Activated CD4-positive, alpha-beta T cell treated with anti-CD3 and anti-CD28 coated beads, Interleukin-2, amount 10 ng/mL, durations not matched to agents 7 days and 5 days (primary cell): Measurements from ENCODE around the gene ARL14EP. TPM values are rescaled to one million over a fixed set of nuclear protein-coding genes. Genes with fewer than 3 reads are reported as not detected.

Experiments
- CTCF ChIA-PET: fragments of 350-600 bp; sonication (Branson Sonifier 250); formaldehyde crosslinking; loops from one replicate; lab custom pipeline; 2021; ENCODE audit warnings: antibody characterized with exemption; lab: Charles Lee
- POLR2A ChIA-PET: fragments of 350-600 bp; sonication (Branson Sonifier 250); formaldehyde crosslinking; loops from one replicate; lab custom pipeline; 2021; ENCODE audit warnings: antibody characterized with exemption; lab: Charles Lee
- DNase-seq: peaks from one replicate; pipeline ENCODE4 v3.0.0-alpha.2; 2020
- H3K27ac Mint-ChIP-seq: one replicate; pipeline ENCODE4 v1.8.0; 2021; ENCODE audit warnings: mild to moderate bottlenecking, moderate library complexity, mixed read lengths
- H3K27me3 Mint-ChIP-seq: one replicate; pipeline ENCODE4 v1.8.0; 2021; ENCODE audit warnings: mixed read lengths
- H3K36me3 Mint-ChIP-seq: one replicate; pipeline ENCODE4 v1.8.0; 2021; ENCODE audit warnings: low read depth, mixed read lengths
- H3K4me1 Mint-ChIP-seq: one replicate; pipeline ENCODE4 v1.8.0; 2021; ENCODE audit warnings: mixed read lengths
- H3K4me3 Mint-ChIP-seq: one replicate; pipeline ENCODE4 v1.8.0; 2021; ENCODE audit warnings: mild to moderate bottlenecking, moderate library complexity, mixed read lengths
- H3K9me3 Mint-ChIP-seq: one replicate; pipeline ENCODE4 v1.8.0; 2021; ENCODE audit warnings: mixed read lengths
- total RNA-seq, 2 experiments: library from RNA; stranded (reverse); gene quantifications; one replicate each; pipeline ENCODE4 v1.2.3, GENCODE V29; 2021

Gene ARL14EP
- total RNA-seq, result 10 to 100 TPM; 36.5 to 47.6 TPM

DNA sequence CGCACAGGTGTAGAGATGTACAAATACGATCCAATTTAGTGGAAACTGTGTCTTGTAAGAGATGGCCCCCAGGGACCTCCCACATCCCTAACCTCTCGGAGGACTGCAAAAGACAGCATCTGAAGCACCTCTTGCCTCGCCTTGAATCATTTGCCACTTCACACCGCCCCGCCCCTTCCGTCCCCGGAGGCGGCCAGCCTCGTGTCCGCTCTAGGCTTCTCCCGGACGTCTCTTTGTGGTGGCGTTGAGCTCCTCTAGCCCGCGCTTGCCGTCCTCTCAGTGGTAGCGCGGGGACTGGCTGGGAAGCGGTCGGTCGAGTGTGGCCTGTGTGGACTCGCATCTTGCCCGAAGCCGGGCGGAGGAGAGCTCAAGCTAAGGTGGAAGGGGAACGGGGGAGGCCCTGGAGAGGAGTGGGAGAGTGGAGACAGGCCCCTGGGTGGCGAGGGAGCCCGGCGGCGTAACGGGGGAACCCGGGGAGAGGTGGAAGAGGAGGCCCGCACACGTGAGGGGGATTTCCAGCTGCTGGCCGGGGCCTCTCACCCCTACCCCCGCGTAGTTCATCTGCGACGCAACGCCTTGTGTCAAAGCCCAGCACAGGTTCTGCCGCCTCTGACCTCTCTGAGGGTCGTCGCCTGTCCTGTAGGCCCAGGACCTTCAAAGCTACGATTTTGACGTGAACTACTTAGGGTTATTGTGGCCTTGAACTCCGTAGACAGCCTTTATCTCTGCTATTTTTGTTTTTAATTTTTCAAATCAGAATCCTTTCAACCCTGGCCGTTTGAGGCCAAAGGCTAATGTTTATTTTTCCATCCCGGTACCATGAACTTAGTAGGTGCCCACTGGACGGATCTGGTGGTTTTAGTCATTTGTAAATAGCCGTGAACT is at the start of gene ARL14EP:
Gene ARL14EP, plus strand, starts transcription at position 279 of the 885 bp plus-strand sequence. CDS start 7,845 bp downstream, outside the sequence.
- ChIA-PET POLR2A (interaction anchor here (0.7 kb wide), 1 partner anchor 32 kb away, joined by 3 read pairs; no protein-coding TSS in a partner anchor), CTCF (interaction anchor here (0.6 to 1.1 kb wide), 2 partner anchors 11 to 13 kb away, joined by 4 to 7 read pairs; no protein-coding TSS in a partner anchor)
- H3K36me3 Mint-ChIP-seq, result peaks cover 21% of the 10 kb centered on the region
- H3K27me3 Mint-ChIP-seq, result peaks cover 14% of the 10 kb centered on the region
- peak; percentile 89 for DNase-seq
- H3K9me3 Mint-ChIP-seq, result no peaks in the 10 kb centered on the region
- peak within 1 kb of the TSS; percentile 99 for H3K27ac Mint-ChIP-seq
- peaks cover 46% of the 10 kb centered on the region for H3K4me1 Mint-ChIP-seq
- peak within 1 kb of the TSS; percentile 99 for H3K4me3 Mint-ChIP-seq

DNA sequence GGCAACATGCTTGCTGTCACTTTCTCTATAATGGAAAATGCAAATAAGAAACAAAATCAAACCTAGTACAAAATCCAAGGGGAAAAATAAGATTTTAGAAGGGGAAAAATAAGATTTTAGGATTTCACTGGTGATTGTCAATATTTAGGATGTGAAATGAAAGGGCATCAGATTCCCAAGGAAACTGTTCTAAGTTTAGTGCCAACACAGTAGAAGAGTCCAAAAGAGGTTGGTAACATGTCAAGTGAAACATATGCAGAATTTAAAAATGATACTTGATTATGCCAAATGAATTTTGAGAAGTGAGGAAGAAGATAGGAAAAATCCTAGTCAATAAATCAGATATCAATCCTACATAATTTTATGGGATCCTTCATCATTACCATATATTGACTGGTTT is 45.7 kb upstream of the ARL14EP start:
- H3K4me3 Mint-ChIP-seq, result no peak overlapping the region
- CTCF ChIA-PET, result no interaction called here
- H3K4me1 Mint-ChIP-seq, result peaks cover 14% of the 10 kb centered on the region
- H3K36me3 Mint-ChIP-seq, result no peaks in the 10 kb centered on the region
- H3K9me3 Mint-ChIP-seq, result peaks cover 3% of the 10 kb centered on the region
- POLR2A ChIA-PET, result no interaction called here
- H3K27ac Mint-ChIP-seq, result no peak overlapping the region
- no peak for DNase-seq
- H3K27me3 Mint-ChIP-seq, result peaks cover 29% of the 10 kb centered on the region

DNA sequence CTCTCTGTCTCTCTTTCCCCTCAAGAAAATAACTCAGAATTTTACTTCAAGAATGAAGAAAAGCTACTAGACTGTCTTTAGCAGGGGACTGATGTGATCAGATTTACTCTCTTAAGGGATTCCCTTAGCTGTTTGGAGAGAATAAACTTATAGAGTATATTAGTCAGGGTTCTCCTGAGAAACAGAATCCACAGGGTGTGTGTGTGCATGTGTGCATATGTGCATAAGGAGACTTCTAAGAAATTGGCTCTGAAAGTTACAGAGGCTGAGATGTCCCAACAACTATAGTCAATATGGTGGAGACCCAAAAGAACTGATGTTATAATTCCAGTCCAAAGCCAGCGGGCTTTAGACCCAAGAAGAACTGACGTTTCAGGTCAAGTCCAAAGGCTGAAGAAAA is 43.1 kb upstream of the ARL14EP start:
- H3K27ac Mint-ChIP-seq, result no peak overlapping the region
- H3K27me3 Mint-ChIP-seq, result peaks cover 18% of the 10 kb centered on the region
- H3K36me3 Mint-ChIP-seq, result no peaks in the 10 kb centered on the region
- DNase-seq, result no peak
- ChIA-PET POLR2A (no interaction called here), CTCF (no interaction called here)
- peaks cover 3% of the 10 kb centered on the region for H3K9me3 Mint-ChIP-seq
- H3K4me1 Mint-ChIP-seq, result peaks cover 24% of the 10 kb centered on the region
- H3K4me3 Mint-ChIP-seq, result no peak overlapping the region

DNA sequence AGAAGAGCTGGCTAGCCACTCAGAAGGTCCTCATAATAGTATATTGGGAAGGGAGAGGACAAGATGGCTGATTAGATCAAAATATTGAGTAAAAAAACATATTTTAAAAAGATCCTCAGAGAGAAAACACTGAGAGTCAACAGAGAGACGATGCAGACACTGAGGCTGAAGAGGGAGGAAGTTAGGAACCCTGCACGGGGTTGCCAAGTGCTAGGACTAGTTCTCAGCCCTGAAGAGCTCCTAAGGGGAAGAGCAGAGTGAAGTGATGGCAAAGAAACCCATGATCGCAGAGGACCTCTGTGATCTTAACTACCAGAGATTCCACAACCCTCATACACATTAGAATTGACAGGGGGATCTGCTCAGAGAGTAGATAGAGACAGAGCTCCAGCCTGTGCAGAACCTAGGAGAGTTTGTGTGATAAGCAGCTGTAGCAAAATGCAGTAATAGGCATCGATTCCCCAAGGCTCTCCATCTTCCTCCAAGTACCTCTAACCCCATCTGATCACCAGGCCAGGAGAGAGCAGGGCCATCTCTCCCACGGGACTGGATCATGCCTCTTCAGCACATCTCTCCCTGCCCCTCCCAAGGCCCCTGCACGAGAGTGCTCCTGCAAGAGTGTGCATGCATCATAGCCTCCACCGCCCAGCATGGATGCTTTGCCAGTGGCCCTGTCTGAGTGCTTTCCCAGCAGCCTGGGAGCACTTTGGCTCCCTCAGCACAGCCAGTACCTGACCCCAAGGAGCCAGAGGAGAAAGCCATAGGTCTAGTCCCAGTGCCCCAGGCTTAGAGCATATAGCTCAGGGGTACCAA is 41.2 kb upstream of the ARL14EP start:
- Mint-ChIP-seq H3K4me3 (peak overlapping the region; percentile 48), H3K4me1 (peaks cover 24% of the 10 kb centered on the region), H3K27ac (peak overlapping the region; percentile 79), H3K9me3 (peaks cover 3% of the 10 kb centered on the region), H3K27me3 (peaks cover 9% of the 10 kb centered on the region), H3K36me3 (no peaks in the 10 kb centered on the region)
- ChIA-PET CTCF (no interaction called here), POLR2A (no interaction called here)
- DNase-seq, result peak; percentile 5

DNA sequence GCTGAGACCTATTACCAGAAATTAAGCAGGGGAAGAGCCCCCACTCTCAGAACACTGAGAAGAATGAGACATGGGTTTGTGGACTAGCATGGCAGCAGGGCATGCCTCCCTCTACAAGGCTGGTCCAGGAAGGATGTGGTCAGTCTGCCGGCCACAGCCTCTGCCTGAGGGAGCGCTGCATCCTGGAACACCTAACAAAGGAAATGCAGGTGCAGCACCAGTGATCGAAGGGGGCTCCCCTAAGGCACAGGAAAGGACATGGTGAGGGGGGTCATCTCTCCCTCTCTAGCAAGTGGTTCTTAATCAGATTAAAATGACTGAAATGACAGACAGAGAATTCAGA is 40.6 kb upstream of the ARL14EP start:
- CTCF ChIA-PET, result no interaction called here
- Mint-ChIP-seq H3K4me3 (peak overlapping the region; percentile 48), H3K36me3 (no peaks in the 10 kb centered on the region), H3K9me3 (peaks cover 3% of the 10 kb centered on the region), H3K27me3 (peaks cover 12% of the 10 kb centered on the region), H3K4me1 (peaks cover 24% of the 10 kb centered on the region), H3K27ac (peak overlapping the region; percentile 79)
- DNase-seq, result peak; percentile 47
- POLR2A ChIA-PET, result no interaction called here

DNA sequence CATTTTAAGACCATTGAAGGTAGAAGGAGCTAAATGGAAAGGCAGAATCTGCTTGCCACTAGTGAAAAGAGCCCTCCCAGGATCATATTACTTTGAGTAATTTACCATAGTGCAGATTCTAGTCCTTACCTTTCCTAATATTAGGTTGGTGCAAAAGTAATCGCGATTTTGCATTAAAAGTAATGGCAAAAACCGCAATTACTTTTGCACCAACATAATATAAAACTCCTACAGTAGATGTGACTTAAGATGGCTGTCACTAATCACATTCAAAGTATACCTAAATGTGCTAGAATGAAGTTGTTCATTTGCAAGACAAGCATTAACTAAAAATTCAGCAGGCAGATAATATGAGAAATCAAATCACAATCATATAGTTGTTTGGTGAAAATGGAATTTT is 38.1 kb upstream of the ARL14EP start:
- no peak for DNase-seq
- Mint-ChIP-seq H3K36me3 (no peaks in the 10 kb centered on the region), H3K27ac (no peak overlapping the region), H3K27me3 (peaks cover 12% of the 10 kb centered on the region), H3K9me3 (peaks cover 3% of the 10 kb centered on the region), H3K4me3 (no peak overlapping the region), H3K4me1 (peaks cover 24% of the 10 kb centered on the region)
- ChIA-PET POLR2A (no interaction called here), CTCF (no interaction called here)

DNA sequence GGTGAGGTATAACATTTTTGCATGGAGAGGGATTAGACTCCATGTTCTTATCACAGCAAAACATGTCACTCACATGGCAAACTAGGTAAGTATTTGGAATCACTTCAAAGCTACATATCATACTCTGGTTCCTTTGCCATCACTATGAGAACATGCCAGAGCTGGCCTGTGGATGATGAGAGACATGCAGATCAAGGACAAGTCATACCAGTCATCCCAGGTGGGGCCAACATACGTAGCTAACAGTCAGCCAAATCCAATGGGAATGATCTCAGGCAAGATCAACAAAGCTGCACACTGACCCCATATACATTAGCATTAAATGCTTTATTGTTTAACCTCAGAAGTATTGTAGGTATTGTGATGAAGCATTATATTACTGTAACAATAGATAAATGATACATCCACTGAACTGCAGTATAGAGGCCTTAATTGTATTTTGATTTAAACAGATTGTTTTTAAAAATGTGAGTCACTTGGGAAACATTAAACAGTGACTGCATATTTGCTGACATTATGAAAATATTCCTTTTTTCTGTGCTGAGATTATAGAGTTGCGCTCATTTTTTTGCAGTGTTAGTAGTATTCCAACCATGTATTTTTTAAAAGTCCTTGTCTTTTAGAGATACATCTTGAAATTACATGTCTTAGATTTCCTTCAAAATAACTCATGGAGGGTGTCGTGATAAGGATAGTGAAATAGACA is 37.3 kb upstream of the ARL14EP start:
- no peak for DNase-seq
- H3K9me3 Mint-ChIP-seq, result peaks cover 3% of the 10 kb centered on the region
- H3K4me3 Mint-ChIP-seq, result no peak overlapping the region
- no peak overlapping the region for H3K27ac Mint-ChIP-seq
- POLR2A ChIA-PET, result no interaction called here
- H3K36me3 Mint-ChIP-seq, result no peaks in the 10 kb centered on the region
- H3K27me3 Mint-ChIP-seq, result peaks cover 12% of the 10 kb centered on the region
- peaks cover 24% of the 10 kb centered on the region for H3K4me1 Mint-ChIP-seq
- CTCF ChIA-PET, result interaction anchor here (0.6 kb wide), 1 partner anchor 291 kb away, joined by 3 read pairs; no protein-coding TSS in a partner anchor

DNA sequence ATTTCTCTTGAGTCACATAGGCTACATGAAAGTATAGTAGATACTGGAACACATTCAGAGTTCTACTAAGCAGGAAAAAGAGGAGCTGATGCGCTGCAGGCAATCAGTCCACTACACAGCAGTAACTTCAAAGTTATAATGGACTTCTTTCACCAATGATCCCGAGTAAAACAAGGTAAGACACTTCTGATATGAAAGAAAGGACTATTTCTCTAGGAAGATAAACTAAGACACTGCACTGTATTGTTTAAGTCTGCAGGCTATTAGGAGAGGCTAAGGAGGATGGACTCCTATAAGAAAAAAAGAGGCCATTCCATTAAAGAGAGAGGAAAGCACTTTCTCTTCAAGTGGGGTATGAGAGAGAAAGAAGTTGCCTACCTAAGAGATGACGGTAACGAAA is 31.6 kb upstream of the ARL14EP start:
- POLR2A ChIA-PET, result interaction anchor here (0.6 kb wide), 1 partner anchor 32 kb away, joined by 3 read pairs; the partner anchor contains the start of gene ARL14EP

DNA sequence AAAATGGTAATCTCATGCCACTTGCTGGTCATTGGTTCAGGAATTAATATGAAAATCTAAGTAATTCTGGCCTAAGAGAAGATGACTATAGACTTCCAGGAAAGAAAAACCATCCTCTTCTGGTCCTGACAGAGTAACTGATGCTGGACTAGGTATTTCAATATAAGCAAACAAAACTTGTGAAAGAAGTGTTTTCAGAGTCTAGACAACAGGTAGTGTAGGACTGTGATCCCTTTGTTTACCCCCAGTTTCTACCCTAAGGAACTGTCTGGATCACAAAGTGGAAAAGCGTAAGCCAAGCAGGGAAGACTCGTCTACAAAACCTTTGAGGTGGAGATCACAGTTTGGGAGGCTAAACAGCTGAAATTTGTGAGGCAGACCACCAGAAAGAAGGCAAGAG is 30.4 kb upstream of the ARL14EP start:
- H3K27ac Mint-ChIP-seq, result no peak overlapping the region
- ChIA-PET POLR2A (no interaction called here), CTCF (interaction anchor here (0.9 kb wide), 1 partner anchor 26 kb away, joined by 3 read pairs; no protein-coding TSS in a partner anchor)
- peaks cover 6% of the 10 kb centered on the region for H3K27me3 Mint-ChIP-seq
- no peaks in the 10 kb centered on the region for H3K36me3 Mint-ChIP-seq
- H3K4me3 Mint-ChIP-seq, result no peak overlapping the region
- no peaks in the 10 kb centered on the region for H3K4me1 Mint-ChIP-seq
- no peaks in the 10 kb centered on the region for H3K9me3 Mint-ChIP-seq
- DNase-seq, result no peak

More for the DNA sequence above, 31.6 kb upstream of the ARL14EP start:
- CTCF ChIA-PET, result no interaction called here
- no peak overlapping the region for H3K4me3 Mint-ChIP-seq
- H3K36me3 Mint-ChIP-seq, result no peaks in the 10 kb centered on the region
- DNase-seq, result no peak
- H3K27ac Mint-ChIP-seq, result no peak overlapping the region
- H3K9me3 Mint-ChIP-seq, result no peaks in the 10 kb centered on the region
- no peaks in the 10 kb centered on the region for H3K4me1 Mint-ChIP-seq
- H3K27me3 Mint-ChIP-seq, result peaks cover 10% of the 10 kb centered on the region

DNA sequence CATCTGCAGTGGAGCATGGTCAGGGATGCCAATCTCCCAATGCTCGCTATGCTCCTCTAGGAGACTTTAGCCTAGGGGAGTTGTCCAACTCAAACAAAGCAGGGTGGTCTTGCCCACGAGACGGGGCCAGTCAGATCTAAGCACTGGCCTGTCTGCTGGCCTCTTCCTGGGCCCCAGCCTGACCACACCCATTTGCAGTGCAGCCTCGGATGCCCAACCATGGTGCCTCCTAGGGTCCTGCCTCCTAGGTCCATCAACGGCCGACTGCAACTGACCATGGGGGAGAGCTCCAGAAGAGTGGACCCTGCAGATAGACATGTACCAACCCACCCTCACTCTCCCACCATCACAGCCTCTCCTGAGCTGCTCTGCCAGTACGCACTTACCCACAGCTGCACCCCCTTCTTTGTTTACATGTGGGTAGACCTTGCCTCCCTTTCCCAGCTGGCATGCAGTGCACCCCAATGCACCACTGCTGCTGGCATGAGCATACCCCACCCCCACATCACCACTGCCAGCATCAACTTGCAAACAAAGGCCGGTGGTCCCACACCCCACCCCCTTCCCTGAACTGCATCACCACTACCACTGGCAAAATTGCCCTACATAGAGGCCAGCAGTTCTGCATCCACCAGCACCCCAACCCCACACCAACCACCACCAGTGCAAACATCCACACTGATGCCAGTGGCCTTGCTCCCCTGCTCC is 27.6 kb upstream of the ARL14EP start:
- no peaks in the 10 kb centered on the region for H3K9me3 Mint-ChIP-seq
- H3K4me3 Mint-ChIP-seq, result no peak overlapping the region
- DNase-seq, result no peak
- no peaks in the 10 kb centered on the region for H3K4me1 Mint-ChIP-seq
- POLR2A ChIA-PET, result no interaction called here
- no peaks in the 10 kb centered on the region for H3K36me3 Mint-ChIP-seq
- H3K27me3 Mint-ChIP-seq, result peaks cover 20% of the 10 kb centered on the region
- no peak overlapping the region for H3K27ac Mint-ChIP-seq
- CTCF ChIA-PET, result no interaction called here

DNA sequence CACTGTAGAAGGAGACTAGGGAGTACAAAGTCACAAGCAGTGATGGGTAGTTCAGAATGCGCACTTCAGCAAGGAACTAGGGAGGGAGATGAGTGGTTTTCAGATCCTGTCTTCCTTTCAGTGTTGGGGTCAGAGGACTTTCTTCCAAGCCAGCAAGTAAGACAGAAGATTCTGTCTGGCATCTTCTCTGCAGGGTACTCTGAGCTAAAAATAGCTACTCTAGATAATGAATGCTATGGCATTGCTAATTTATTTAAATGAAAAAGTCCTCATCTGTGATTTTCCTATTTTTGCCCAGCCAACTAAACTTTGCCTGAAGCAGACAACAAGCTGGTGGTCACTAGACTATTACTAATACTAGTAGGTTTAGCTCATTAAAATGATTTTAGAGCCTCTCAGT is 18.3 kb upstream of the ARL14EP start:
- POLR2A ChIA-PET, result no interaction called here
- Mint-ChIP-seq H3K9me3 (no peaks in the 10 kb centered on the region), H3K27ac (no peak overlapping the region), H3K4me1 (no peaks in the 10 kb centered on the region), H3K27me3 (peaks cover 23% of the 10 kb centered on the region), H3K4me3 (no peak overlapping the region), H3K36me3 (no peaks in the 10 kb centered on the region)
- CTCF ChIA-PET, result no interaction called here
- no peak for DNase-seq

DNA sequence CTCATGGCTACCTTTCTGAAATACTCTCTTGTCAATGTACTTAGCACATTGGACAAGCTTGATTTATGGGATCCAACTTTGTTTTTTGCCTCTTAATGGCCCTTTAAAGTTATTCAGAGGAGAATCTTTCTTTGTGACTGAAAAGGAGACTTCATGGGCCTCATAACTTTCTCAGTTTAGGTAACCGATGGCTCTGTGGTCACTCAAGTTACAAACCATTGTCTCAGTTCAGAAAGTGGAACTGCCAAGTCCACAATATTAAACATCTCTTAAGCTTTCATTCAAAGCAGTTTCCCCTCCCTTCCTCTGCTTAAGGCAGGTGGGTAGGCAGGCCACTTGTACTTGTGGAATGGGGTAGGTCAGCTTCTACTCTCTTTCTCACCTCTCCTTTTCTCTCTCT is 12.3 kb upstream of the ARL14EP start:
- H3K27ac Mint-ChIP-seq, result no peak overlapping the region
- CTCF ChIA-PET, result no interaction called here
- no peak overlapping the region for H3K4me3 Mint-ChIP-seq
- H3K36me3 Mint-ChIP-seq, result no peaks in the 10 kb centered on the region
- H3K4me1 Mint-ChIP-seq, result no peaks in the 10 kb centered on the region
- POLR2A ChIA-PET, result no interaction called here
- no peaks in the 10 kb centered on the region for H3K9me3 Mint-ChIP-seq
- peaks cover 22% of the 10 kb centered on the region for H3K27me3 Mint-ChIP-seq
- no peak for DNase-seq
